Stimulated activated CD4-positive, alpha-beta T cell treated with anti-CD3 and anti-CD28 coated beads, Interleukin-1b, Interleukin-23, amount 100 ng/mL, for 48 hours (primary cell): ENCODE data around the gene SLC19A1.

Experiments
- DNase-seq: peaks from one replicate; pipeline ENCODE4 v3.0.0-alpha.2; 2020

SLC19A1 gene

GRCh38 chr21:45475797-45476570, 66.3 kb downstream of the SLC19A1 start:
- DNase-seq = no peak

GRCh38 chr21:45475004-45475685, 67.1 kb downstream of the SLC19A1 start:
- no peak for DNase-seq

DNA sequence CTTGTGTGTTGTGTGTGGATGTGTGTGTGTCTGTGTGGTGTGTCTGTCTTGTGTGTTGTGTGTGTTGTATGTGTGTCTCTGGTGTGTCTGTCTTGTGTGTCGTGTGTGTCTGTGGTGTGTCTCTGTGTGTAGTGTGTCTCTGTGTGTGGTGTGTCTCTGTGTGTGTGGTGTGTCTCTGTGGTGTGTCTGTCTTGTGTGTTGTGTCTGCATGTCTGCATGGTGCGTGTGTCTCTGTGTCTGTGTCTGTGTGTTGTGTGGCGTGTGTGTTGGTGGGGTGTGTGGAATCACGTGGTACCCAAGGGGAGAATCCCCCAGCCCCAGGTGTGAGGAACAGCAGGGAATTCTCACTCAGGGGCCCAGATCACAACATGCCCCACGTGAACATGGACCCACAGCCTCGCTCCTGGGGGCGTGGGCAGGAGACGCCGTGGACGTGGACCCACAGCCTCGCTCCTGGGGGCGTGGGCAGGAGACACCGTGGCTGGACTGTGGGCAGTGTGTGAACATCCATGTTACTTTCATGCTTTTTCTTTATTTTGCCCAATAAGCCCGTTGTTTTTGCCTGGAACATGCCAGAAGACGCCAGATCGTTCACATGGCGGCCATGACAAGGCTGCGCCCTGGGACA, 67.8 kb downstream of the SLC19A1 start:
- no peak for DNase-seq

DNA sequence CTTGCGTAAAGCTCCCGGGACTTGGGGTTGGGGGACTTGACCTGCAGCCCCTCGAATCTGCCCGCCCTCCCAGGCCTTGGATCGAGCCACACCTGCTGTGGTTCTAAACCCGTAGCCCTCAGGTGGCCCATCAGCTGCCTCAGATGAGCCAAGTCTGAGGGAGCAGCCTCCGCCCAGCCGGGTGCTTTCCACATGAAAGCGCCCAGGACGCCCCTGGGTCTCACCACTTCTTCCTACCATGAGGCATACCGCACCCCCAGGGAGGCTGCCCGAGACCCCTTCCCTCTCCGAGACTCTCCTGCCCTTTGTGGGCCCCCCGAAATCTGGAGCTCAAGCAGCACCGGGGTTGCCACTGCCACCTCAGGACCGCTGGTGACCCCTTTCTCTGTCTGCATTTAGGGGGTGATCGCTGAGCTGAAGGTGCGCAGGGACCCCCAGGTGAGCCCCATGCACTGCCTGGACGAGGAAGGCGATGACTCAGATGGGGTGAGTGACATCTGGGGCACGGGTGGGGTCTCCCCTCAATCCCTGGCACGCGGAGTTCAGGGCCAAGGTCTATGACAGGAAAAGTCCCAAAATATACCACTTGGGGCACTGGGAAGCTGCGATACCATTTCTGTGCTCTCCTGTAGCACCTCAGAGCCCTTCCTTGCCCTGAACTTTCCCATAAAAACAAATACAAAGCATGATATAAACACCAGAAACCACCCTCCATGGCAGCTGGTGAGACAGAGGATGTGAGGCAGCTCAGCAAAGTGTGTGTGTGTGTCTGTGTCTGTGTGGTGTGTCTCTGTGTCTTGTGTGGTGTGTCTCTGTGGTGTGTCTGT, 68.5 kb downstream of the SLC19A1 start:
- DNase-seq = no peak

- DNase-seq = no peak
Measured at GRCh38 chr21:45472445-45473365, 69.5 kb downstream of the SLC19A1 start.

- no peak for DNase-seq
Measured at GRCh38 chr21:45471525-45472221, 70.6 kb downstream of the SLC19A1 start.

- DNase-seq = peak; percentile 56
Measured at GRCh38 chr21:45470773-45471524, 71.3 kb downstream of the SLC19A1 start.

- DNase-seq = no peak
Measured at GRCh38 chr21:45470087-45470515, 72.1 kb downstream of the SLC19A1 start.

GRCh38 chr21:45469273-45470086, 72.8 kb downstream of the SLC19A1 start:
- no peak for DNase-seq

GRCh38 chr21:45468971-45469272, 73.3 kb downstream of the SLC19A1 start:
- DNase-seq = no peak

DNA sequence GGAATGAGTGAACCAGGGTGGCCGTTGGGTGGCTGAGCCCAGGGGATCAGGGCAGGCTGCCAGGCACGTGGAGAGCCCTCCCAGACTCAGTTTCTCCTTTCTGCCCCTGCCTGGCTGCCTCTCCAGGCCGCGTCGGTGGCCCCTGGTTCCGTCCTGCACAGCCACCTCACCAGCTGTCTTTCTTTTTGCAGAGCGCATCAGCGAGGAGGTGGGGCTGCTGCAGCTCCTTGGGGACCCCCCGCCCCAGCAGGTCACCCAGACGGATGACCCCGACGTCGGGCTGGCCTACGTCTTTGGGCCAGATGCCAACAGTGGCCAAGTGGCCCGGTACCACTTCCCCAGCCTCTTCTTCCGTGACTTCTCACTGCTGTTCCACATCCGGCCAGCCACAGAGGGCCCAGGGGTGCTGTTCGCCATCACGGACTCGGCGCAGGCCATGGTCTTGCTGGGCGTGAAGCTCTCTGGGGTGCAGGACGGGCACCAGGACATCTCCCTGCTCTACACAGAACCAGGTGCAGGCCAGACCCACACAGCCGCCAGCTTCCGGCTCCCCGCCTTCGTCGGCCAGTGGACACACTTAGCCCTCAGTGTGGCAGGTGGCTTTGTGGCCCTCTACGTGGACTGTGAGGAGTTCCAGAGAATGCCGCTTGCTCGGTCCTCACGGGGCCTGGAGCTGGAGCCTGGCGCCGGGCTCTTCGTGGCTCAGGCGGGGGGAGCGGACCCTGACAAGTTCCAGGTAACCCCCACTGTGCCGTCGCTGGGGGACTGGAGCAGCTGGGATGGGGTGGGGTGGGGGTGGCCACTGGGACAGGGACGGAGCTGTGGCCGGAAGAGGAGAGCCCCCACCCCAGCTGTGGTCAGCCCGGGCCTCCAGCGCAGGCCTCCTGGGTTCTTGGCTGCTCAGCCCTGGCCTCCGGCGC, 73.9 kb downstream of the SLC19A1 start:
- DNase-seq = no peak

- DNase-seq = no peak
Measured at GRCh38 chr21:45467221-45467779, 74.9 kb downstream of the SLC19A1 start.

DNA sequence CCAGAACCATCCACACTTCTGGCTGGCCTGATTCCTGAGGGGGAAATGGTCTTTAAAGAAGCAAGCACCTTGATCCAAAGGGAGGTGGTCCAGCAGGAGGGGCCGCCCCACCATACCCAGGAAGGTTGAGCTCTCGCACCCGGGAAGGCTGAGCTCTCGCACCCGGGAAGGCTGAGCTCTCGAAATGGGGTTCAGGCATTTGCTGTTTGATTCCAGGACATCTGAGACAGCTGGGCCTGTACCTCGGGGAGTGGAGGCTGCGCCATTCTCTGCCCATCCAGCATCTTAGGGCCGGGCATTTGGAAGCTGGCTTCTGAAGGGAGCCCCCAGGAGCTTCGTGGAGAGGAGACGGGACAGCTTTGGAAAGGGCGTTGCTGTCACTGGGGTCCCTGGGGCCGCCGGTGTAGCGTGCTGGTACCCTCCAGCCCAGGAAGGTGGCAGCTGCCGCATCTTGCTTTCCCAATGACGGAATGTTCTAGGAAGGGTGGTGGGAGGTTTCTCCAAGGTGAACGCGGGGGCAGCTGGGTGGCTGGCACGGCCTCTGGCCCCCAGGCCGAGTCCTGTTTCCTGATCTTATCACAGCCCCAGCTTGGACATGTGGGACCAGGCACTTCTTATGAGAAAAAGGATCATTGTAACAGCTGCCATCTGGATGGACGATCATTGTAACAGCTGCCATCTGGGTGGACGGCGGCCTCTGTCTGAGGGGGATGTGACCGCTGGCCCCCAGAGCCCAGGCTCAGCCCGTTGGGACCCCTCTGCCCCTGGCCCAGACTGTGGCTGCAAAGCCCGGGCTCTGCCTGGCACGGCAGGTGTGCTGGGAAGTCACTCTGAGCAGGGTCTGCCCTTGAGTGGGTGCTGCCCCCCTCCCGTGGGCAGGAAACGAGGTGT, 75.7 kb downstream of the SLC19A1 start:
- no peak for DNase-seq

DNA sequence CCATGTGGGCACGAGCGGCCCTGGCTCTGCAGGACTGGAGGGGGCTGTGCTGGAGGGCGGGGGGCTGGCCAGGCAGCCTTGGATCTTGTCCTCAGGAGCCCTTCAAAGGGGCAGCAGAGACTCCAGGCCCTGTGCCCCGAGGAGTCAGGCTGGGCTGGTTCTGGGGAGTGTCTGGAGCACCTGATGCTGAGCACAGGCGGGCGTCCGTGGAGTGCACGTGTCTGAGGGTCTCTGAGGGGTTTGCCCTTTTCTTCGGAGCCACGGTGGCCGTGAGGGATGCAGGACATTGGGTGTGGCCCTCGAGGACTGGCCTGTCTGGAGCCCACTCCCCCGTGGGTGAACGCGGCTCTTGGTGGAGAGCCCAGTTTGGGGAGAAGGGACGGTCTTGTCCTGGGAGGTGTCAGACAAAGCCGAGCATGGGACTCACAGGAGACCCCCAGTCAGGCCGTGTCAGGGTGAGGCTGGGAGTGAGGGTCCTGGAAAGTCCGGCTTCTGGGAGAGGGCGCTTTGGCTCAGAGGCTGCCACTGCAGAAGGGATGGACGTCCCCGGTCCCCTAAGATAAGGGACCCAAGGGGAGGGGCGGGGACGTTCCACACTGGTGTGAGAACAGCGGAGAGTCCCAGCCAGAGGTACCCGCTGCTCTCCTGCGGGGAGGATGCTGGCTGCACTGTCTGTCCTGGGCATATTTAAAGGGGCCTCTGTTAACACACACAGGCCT, 76.5 kb downstream of the SLC19A1 start:
- no peak for DNase-seq

DNA sequence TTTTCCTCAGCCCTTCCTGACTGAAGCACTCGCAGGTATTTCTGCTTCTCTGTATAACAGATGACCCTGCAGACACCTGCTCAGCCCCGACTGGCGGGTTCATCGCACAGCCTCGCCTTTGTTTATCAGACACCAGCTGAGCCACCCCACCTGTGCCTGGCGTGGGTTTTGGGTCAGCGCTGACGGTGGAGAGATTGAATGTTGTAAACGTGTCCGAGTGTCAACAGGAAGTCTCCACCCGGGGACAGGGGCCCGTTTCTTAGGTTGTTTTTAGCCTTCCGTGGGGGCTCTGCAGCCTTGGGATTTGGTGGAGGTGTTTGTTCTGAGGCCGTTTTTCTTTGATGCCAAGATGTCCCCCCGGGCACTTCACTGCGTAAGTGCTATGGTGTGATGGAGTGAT, 77.1 kb downstream of the SLC19A1 start:
- DNase-seq = no peak

GRCh38 chr21:45464309-45464708, 77.9 kb downstream of the SLC19A1 start:
- DNase-seq = no peak

DNA sequence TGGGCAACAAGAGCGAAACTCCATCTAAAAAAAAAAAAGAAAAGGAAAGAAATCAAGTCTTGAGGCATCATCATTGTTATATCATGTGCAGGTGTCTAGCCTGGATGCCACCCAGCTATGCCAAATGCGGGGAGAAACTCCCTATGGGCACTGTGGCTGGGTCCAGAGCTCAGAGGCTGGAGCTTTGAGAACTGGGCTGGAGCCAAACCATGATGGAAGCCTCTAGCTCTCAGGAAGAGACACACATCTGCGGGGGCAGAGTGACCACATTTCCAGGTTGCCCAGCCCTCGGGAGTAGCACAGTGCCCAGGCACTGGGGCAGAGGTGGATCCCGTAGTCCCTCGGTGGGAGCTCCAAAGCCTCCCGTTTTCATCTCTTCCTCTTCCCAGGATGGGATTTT, 78.4 kb downstream of the SLC19A1 start:
- DNase-seq = no peak
